Liver (tissue), 9 donors: Measurements from ENCODE around the gene IFT52. TPM values are rescaled to one million over a fixed set of nuclear protein-coding genes. Genes with fewer than 3 reads are reported as not detected.

Source experiments
- DNase-seq: peaks from one replicate; pipeline ENCODE4 v3.0.0-alpha.2; 2017; ENCODE audit warnings: low spot score
- H3K27ac ChIP-seq, 2 donors: one replicate each; pipeline ENCODE4 v1.7.0; 2013; ENCODE audit warnings: inconsistent platforms in 2 of 2, low read length in 2 of 2, control low read depth in 1 of 2, low read depth in 1 of 2, mild to moderate bottlenecking in 1 of 2
- H3K27me3 ChIP-seq, 4 donors: one replicate each; pipeline versions ENCODE4 v1.6.1 to v1.7.0; 2013; ENCODE audit warnings: low read length in 3 of 4, inconsistent platforms in 1 of 4, mild to moderate bottlenecking in 1 of 4, moderate library complexity in 1 of 4; ENCODE audit not compliant: control insufficient read depth in 4 of 4, insufficient read depth in 4 of 4
- H3K36me3 ChIP-seq, 4 donors: one replicate each; pipeline versions ENCODE4 v1.6.1 to v1.7.0; 2013; ENCODE audit warnings: low read length in 3 of 4, mild to moderate bottlenecking in 3 of 4, low read depth in 1 of 4, moderate library complexity in 1 of 4; ENCODE audit not compliant: control insufficient read depth in 4 of 4, insufficient read depth in 3 of 4
- H3K4me1 ChIP-seq, 4 donors: one replicate each; pipeline versions ENCODE4 v1.6.1 to v1.7.0; 2013; ENCODE audit warnings: low read length in 3 of 4, mild to moderate bottlenecking in 3 of 4, moderate library complexity in 1 of 4; ENCODE audit not compliant: control insufficient read depth in 4 of 4, insufficient read depth in 4 of 4
- H3K4me3 ChIP-seq, 3 donors: one replicate each; pipeline versions ENCODE4 v1.6.1 to v1.7.0; 2013; ENCODE audit warnings: low read length in 3 of 3, control low read depth in 1 of 3, low read depth in 1 of 3, mild to moderate bottlenecking in 1 of 3
- H3K9ac ChIP-seq, 2 donors: one replicate each; pipeline ENCODE4 v1.7.0; 2013; ENCODE audit warnings: low read length in 2 of 2, mild to moderate bottlenecking in 2 of 2, moderate library complexity in 2 of 2, control low read depth in 1 of 2, low read depth in 1 of 2
- H3K9me3 ChIP-seq, 4 donors: one replicate each; pipeline versions ENCODE4 v1.6.1 to v1.7.0; 2013; ENCODE audit warnings: low read length in 3 of 4; ENCODE audit not compliant: control insufficient read depth in 4 of 4
- EGR1 ChIP-seq, 2 donors: IDR thresholded peaks; 2 replicates each; pipeline ENCODE4 v1.6.1; 2016 to 2018; ENCODE audit warnings: antibody characterized with exemption in 2 of 2, low read depth in 2 of 2
- FOXA1 ChIP-seq: IDR thresholded peaks from 2 replicates; pipeline ENCODE4 v1.6.1; 2016; ENCODE audit warnings: antibody characterized with exemption
- GABPA ChIP-seq, 2 donors: IDR thresholded peaks in 1 of 2; conservative IDR thresholded peaks in 1 of 2; 2 replicates each; pipeline ENCODE4 v1.6.1; 2016; ENCODE audit warnings: antibody characterized with exemption in 2 of 2, mild to moderate bottlenecking in 1 of 2, moderate library complexity in 1 of 2
- HNF4A ChIP-seq, 2 donors: conservative IDR thresholded peaks; 2 replicates each; pipeline ENCODE4 v1.6.1; 2016; ENCODE audit warnings: antibody characterized with exemption in 2 of 2, mild to moderate bottlenecking in 2 of 2
- HNF4G ChIP-seq: IDR thresholded peaks from 2 replicates; pipeline ENCODE4 v1.6.1; 2016; ENCODE audit warnings: antibody characterized with exemption
- JUND ChIP-seq, 2 donors: IDR thresholded peaks; 2 replicates each; pipeline ENCODE4 v1.6.1; 2016; ENCODE audit warnings: antibody characterized with exemption in 2 of 2
- NR2F2 ChIP-seq: IDR thresholded peaks from 2 replicates; pipeline ENCODE4 v1.6.1; 2016; ENCODE audit warnings: antibody characterized with exemption
- RAD21 ChIP-seq, 2 donors: IDR thresholded peaks; 2 replicates each; pipeline ENCODE4 v1.6.1; 2016; ENCODE audit warnings: antibody characterized with exemption in 2 of 2, mild to moderate bottlenecking in 2 of 2
- RXRA ChIP-seq, 2 donors: IDR thresholded peaks; 2 replicates each; pipeline ENCODE4 v1.6.1; 2017 to 2018; ENCODE audit warnings: antibody characterized with exemption in 2 of 2, mild to moderate bottlenecking in 1 of 2
- SP1 ChIP-seq: IDR thresholded peaks from 2 replicates; pipeline ENCODE4 v1.6.1; 2018; ENCODE audit warnings: antibody characterized with exemption, mild to moderate bottlenecking
- TAF1 ChIP-seq: conservative IDR thresholded peaks from 2 replicates; pipeline ENCODE4 v1.6.1; 2016; ENCODE audit warnings: antibody characterized with exemption, mild to moderate bottlenecking
- YY1 ChIP-seq: IDR thresholded peaks from 2 replicates; pipeline ENCODE4 v1.6.1; 2016; ENCODE audit warnings: antibody characterized with exemption, mild to moderate bottlenecking
- ZBTB33 ChIP-seq: IDR thresholded peaks from 2 replicates; pipeline ENCODE4 v1.6.1; 2016; ENCODE audit warnings: antibody characterized with exemption
- WGBS: extraction: QIAGEN DNeasy Blood & Tissue Kit; methylation state at CpG from one replicate; pipeline ENCODE4 v1.1.7; 2013; 5-methylcytosine and 5-hydroxymethylcytosine counted together
- polyA plus RNA-seq, 2 donors: library from polyadenylated mRNA; stranded (reverse) in 1 of 2; unstranded in 1 of 2; fragments of 200-250 nt in 1 of 2; fragments of >200 nt in 1 of 2; fragmentation: Nextera tagmentation in 1 of 2; extraction: Ambion mirVana in 1 of 2; gene quantifications; one replicate each; pipeline versions ENCODE4 v1.2.1 to v1.2.3, GENCODE V29; 2013 to 2015
- total RNA-seq, 2 donors: library from RNA; depleted of rRNA; stranded (reverse); fragments of >200 nt; gene quantifications; one replicate each; pipeline ENCODE4 v1.2.3, GENCODE V29; 2014
- TF ChIP-seq, protein P1 (sequence below): IDR thresholded peaks from 2 replicates; pipeline ENCODE4 v1.6.1; 2016; ENCODE audit warnings: antibody characterized with exemption, mild to moderate bottlenecking
- TF ChIP-seq, protein P2 (sequence below): IDR thresholded peaks from 2 replicates; pipeline ENCODE4 v1.6.1; 2016; ENCODE audit warnings: antibody characterized with exemption
- TF ChIP-seq, protein P3 (sequence below): fragments of 150-350 bp; IDR thresholded peaks from 2 replicates; pipeline ENCODE4 v1.5.1; 2017; ENCODE audit warnings: improper control_type of control experiment, low read depth, low read length; ENCODE audit not compliant: missing input control
- TF ChIP-seq, protein P4 (sequence below): IDR thresholded peaks from 2 replicates; pipeline ENCODE4 v1.6.1; 2016; ENCODE audit warnings: antibody characterized with exemption
- donor health status: healthy.
- donor health status: healthy.
- donor health status: healthy.
- donor health status: healthy.
- donor health status: healthy.

Gene IFT52
- total and polyA plus RNA-seq, 4 donors = 3.3 to 24.3 (median 4.8) TPM

- no peaks in the 10 kb centered on the region for H3K4me1 ChIP-seq
- no peak overlapping the region for H3K4me3 ChIP-seq
- H3K9me3 ChIP-seq = no peaks in the 10 kb centered on the region
- TF ChIP-seq HNF4G (no peak), RXRA (IDR thresholded peaks at IDR 0.05) (no peak), EGR1 (IDR thresholded peaks at IDR 0.05; ENCODE audit: low read depth in 2 of 2) (no peak), RAD21 (IDR thresholded peaks at IDR 0.05) (no peak), FOXA1 (no peak), SP1 (no peak), YY1 (no peak), NR2F2 (no peak), TAF1 (no peak), ZBTB33 (no peak), JUND (IDR thresholded peaks at IDR 0.05) (no peak)
- TF ChIP-seq, protein P1, sequence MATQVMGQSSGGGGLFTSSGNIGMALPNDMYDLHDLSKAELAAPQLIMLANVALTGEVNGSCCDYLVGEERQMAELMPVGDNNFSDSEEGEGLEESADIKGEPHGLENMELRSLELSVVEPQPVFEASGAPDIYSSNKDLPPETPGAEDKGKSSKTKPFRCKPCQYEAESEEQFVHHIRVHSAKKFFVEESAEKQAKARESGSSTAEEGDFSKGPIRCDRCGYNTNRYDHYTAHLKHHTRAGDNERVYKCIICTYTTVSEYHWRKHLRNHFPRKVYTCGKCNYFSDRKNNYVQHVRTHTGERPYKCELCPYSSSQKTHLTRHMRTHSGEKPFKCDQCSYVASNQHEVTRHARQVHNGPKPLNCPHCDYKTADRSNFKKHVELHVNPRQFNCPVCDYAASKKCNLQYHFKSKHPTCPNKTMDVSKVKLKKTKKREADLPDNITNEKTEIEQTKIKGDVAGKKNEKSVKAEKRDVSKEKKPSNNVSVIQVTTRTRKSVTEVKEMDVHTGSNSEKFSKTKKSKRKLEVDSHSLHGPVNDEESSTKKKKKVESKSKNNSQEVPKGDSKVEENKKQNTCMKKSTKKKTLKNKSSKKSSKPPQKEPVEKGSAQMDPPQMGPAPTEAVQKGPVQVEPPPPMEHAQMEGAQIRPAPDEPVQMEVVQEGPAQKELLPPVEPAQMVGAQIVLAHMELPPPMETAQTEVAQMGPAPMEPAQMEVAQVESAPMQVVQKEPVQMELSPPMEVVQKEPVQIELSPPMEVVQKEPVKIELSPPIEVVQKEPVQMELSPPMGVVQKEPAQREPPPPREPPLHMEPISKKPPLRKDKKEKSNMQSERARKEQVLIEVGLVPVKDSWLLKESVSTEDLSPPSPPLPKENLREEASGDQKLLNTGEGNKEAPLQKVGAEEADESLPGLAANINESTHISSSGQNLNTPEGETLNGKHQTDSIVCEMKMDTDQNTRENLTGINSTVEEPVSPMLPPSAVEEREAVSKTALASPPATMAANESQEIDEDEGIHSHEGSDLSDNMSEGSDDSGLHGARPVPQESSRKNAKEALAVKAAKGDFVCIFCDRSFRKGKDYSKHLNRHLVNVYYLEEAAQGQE = no peak
- TF ChIP-seq, protein P2, sequence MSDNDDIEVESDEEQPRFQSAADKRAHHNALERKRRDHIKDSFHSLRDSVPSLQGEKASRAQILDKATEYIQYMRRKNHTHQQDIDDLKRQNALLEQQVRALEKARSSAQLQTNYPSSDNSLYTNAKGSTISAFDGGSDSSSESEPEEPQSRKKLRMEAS = no peak
- TF ChIP-seq, protein P3, sequence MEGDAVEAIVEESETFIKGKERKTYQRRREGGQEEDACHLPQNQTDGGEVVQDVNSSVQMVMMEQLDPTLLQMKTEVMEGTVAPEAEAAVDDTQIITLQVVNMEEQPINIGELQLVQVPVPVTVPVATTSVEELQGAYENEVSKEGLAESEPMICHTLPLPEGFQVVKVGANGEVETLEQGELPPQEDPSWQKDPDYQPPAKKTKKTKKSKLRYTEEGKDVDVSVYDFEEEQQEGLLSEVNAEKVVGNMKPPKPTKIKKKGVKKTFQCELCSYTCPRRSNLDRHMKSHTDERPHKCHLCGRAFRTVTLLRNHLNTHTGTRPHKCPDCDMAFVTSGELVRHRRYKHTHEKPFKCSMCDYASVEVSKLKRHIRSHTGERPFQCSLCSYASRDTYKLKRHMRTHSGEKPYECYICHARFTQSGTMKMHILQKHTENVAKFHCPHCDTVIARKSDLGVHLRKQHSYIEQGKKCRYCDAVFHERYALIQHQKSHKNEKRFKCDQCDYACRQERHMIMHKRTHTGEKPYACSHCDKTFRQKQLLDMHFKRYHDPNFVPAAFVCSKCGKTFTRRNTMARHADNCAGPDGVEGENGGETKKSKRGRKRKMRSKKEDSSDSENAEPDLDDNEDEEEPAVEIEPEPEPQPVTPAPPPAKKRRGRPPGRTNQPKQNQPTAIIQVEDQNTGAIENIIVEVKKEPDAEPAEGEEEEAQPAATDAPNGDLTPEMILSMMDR = no peak
- TF ChIP-seq, protein P4, sequence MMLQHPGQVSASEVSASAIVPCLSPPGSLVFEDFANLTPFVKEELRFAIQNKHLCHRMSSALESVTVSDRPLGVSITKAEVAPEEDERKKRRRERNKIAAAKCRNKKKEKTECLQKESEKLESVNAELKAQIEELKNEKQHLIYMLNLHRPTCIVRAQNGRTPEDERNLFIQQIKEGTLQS = no peak
- no peaks in the 10 kb centered on the region for H3K27me3 ChIP-seq
- WGBS = 90% methylated on average over 4 of the region's 4 CpGs
- H3K9ac ChIP-seq = no peak overlapping the region
- H3K36me3 ChIP-seq = no peaks in the 10 kb centered on the region
- H3K27ac ChIP-seq = no peak overlapping the region
- DNase-seq = no peak
Observed at GRCh38 chr20:43689165-43689564, 98.4 kb downstream of the IFT52 start.

DNA sequence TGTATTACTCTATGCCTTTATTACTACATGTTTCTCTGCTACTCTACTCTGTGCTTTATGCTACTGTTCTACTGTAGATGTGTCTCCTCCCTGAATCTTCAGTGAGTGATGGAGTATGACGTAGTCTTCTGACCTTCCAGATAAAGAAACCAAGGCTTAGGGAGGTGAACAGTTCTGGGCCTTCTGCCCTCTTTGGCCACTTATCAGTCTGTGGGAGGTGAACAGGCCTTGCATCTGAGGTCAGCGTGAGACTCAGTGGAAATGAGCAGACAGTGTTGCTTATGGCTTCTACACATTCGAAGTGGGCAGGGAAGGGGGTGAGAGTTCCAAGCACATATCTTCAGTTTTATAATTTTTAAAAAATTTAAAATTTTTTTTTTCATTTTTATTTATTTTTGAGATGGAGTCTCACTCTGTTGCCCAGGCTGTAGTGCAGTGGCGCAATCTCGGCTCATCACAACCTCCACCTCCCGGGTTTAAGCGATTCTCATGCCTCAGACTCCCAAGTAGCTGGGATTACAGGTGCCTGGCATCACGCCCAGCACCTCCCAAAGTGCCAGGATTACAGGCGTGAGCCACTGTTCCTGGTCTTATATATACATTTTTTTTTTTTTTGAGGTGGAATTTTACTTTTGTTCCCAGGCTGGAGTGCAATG lies 100.3 kb downstream of the IFT52 start:
- Histone ChIP-seq H3K9ac (no peak overlapping the region), H3K36me3 (no peaks in the 10 kb centered on the region), H3K27ac (no peak overlapping the region), H3K27me3 (no peaks in the 10 kb centered on the region), H3K4me3 (no peak overlapping the region), H3K9me3 (no peaks in the 10 kb centered on the region), H3K4me1 (no peaks in the 10 kb centered on the region)
- no peak for DNase-seq
- TF ChIP-seq, protein P2 = no peak
- TF ChIP-seq EGR1 (IDR thresholded peaks at IDR 0.05; ENCODE audit: low read depth in 2 of 2) (no peak), RXRA (IDR thresholded peaks at IDR 0.05) (no peak), HNF4A (conservative IDR thresholded peaks at IDR 0.05) (no peak), NR2F2 (no peak), JUND (IDR thresholded peaks at IDR 0.05) (no peak), TAF1 (no peak), HNF4G (no peak), YY1 (no peak), GABPA (IDR thresholded peaks at IDR 0.05 in 1 of 2, conservative IDR thresholded peaks at IDR 0.05 in 1 of 2) (no peak), RAD21 (IDR thresholded peaks at IDR 0.05) (no peak)
- TF ChIP-seq, protein P4 = no peak
- TF ChIP-seq, protein P1 = no peak
- WGBS = 91% methylated on average over 9 of the region's 9 CpGs
